T1000 (cell line): Measurements from ENCODE around the gene DCAF16.
"Not testable (repeated sequence)": the region's sequence is repeated elsewhere in the genome, so short reads cannot be mapped to it uniquely, and the experiment has no call there.

Experiments used
- DNase-seq: peaks from one replicate; lab custom pipeline; 2025; ENCODE audit warnings: mixed read lengths; lab: John Stamatoyannopoulos, UW

DCAF16 gene

GRCh38 chr4:17810260-17811077, at the start of gene DCAF16, which contains the start of gene NCAPG:
Gene DCAF16, minus strand, starts transcription at chr4:17810757. Its CDS starts 6,616 bp downstream, at chr4:17804141.
Gene NCAPG, plus strand, starts transcription at chr4:17810979. Its CDS starts 99 bp downstream, at chr4:17811078.
- peak; percentile 100 for DNase-seq

DNA sequence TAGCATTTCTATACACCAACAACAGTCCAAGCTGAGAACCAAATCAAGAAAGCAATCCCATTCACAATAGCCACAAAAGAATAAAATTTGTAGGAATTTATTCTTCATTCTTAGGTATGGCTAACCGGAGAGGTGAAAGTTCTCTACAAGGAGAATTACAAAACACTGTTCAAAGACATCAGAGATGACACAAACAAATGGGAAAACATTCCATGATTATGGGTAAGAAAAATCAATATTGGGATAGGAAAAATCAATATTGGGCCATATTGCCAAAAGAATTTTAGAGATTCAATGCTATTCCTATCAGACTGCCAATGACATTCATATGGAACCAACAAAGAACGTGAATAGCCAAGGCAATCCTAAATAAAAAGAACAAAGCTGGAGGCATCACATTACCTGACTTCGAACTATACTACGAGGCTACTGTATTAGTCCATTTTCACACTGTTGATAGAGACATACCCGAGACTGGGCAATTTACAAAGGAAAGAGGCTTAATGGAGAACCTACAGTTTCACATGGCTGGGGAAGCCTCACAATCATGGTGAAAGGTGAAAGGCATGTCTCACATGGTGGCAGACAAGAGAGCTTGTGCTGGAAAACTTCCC, 49.3 kb upstream of the DCAF16 start:
- DNase-seq, result no peak

DNA sequence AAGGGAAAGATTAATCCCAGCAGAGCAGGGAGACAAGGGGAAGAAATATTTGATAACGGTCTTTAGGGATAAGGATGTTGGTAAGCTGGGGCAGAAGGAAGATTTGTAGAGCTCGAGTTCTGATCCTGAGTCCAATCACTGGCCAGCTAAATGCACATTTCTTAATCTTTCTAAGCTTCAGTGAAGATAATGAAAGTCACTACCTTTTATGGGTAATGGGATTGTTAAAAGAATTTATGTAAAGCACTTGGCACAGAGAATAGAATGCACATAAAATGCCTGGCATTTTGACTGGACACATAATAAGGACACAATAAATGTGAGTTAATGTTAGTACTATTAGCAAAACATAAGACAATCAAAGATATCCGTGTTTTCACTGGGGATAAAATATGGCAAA, 43.5 kb upstream of the DCAF16 start:
- DNase-seq, result no peak

GRCh38 chr4:17851959-17852358, 41.4 kb upstream of the DCAF16 start:
- DNase-seq, result no peak

- DNase-seq, result not testable (repeated sequence)
Observed at GRCh38 chr4:17850295-17850694, 39.7 kb upstream of the DCAF16 start.

GRCh38 chr4:17846266-17846665, 35.7 kb upstream of the DCAF16 start:
- no peak for DNase-seq

GRCh38 chr4:17823871-17824669, 13.5 kb upstream of the DCAF16 start:
- DNase-seq, result no peak

DNA sequence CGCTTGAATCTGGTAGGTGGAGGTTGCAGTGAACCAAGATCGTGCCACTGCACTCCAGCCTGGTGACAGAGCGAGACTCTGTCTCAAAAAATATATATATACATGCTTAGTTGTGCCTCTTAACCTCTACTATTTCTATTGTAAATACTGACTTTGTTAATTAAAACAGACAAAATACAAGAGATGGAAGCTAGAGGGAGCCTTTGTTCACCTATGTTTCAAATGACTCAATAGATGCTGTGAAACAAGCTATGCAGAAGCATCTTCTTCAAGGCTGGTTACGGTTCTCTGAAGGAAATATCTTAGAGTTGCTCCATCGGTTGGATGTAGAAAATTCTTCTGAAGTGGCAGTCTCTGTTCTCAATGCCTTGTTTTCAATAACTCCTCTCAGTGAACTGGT, 6.5 kb upstream of the DCAF16 start:
- no peak for DNase-seq

GRCh38 chr4:17816142-17816541, 5.6 kb upstream of the DCAF16 start:
- no peak for DNase-seq

DNA sequence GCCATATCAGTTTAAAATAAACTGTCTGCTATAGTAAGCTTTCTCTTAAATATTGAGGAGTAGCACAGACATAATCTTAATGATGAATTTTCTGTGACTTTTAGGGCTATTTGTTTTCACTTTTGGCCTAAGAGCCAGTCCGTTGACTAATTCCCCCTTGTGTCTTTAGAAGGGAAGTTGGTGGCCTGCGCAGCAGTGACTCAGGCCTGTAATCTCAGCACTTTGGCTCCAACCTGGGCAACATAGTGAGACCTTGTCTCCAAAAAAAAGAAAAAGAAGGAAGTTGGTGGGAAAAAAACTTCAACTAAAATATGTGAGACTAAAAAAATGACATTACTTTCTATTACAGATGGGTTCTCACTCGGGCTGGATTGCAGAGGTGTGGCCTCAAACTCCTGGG, 3.6 kb upstream of the DCAF16 start:
- DNase-seq, result no peak

- DNase-seq, result no peak
Observed at GRCh38 chr4:17812801-17813200, 2.2 kb upstream of the DCAF16 start.

DNA sequence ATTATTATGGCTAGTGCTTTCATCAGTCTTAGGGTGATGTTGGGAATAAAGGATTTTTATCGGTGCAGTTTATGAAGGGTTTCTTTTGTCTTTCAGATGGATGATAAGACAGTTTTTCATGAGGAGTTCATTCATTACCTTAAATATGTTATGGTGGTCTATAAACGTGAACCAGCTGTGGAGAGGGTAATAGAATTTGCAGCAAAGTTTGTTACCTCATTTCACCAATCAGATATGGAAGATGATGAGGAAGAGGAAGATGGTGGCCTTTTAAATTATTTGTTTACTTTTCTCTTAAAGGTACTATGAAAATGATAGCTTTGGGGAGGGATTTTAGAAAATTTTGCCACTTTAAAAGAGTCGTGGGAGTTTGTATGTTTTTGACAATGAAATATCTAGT, 1.6 kb upstream of the DCAF16 start:
- no peak for DNase-seq

GRCh38 chr4:17811078-17811603, 584 bp upstream of the DCAF16 start:
- no peak for DNase-seq

DNA sequence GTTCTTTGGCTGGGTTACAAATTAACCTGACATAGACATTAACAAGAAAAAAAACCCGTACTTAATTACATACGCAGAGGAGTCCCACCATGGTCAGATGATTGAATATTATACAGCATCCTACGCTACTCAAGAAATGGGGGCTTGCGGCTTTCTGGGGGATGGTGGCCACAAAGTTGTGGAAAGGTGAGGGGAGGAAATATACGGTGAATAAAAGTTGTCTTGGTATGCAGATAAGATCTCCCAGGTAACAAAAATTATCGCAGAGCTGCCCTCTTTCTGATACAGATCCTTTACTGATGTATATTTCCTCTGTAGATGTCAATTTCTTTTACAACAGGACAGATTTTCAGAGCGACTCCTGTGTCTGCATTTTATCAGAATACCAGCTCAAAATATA, 890 bp downstream of the DCAF16 start:
- no peak for DNase-seq

DNA sequence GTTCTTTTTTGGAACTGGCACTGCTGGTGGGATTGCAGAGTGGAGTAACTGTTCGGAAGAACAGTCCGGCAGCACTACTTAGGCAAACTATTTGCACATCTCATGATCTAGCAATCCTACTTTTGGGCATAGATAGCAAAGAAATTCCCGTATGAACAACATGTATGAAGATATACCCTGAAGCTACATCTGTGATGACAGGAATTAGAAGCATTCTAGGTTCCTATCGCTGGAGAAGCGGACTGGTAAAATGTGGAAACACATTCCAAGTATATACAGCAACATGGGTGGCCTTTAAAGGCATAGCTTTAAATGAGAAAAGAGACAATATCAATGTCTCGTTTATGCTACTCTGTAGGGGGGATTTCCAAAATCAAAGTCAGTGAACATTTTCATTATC, 3.1 kb downstream of the DCAF16 start:
- no peak for DNase-seq

DNA sequence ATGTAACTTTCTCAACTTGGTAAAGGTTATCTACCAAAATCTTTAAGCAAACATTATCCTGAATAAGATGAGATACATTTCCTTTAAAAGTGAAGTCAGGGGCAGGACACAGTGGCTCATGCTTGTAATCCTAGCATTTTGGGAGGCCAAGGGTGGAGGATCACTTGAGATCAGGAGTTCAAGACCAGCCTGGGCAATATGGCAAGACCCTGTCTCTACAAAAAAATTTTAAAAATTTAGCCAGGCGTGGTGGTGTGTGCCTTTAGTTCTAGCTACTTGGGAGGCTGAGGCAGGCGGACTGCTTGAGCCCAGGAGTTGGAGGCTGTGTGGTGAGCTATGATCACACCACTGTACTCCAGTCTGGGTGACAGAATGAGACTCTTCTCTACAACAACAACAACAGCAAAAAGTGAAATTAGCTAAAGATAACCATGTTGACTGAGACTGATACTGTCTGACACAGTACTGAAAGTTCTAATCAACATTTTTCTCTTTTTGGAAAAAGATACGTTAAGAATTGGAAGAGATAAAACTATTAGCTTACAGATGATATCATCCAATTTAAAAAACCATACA, 4.9 kb downstream of the DCAF16 start:
- no peak for DNase-seq

DNA sequence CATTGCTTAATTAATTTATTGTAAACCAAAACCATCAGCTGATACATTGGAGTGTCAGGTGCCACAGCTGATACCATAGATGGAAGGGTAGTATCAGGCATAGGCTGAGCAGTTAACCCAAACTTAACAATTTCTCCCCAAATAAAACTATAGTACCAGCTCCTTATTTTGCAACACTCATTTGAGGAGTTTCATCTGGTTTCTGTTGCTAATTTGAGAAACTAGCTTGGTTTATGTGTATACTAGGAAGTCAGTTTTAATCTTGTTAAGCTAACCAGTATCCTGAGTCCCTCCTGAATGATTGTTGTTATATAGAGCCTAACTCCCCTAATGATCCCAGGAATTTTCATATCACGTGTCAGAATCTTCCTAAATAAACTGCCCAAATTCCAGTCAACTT, 12.7 kb downstream of the DCAF16 start:
- no peak for DNase-seq

- no peak for DNase-seq
Observed at GRCh38 chr4:17794730-17795129, 15.8 kb downstream of the DCAF16 start.

DNA sequence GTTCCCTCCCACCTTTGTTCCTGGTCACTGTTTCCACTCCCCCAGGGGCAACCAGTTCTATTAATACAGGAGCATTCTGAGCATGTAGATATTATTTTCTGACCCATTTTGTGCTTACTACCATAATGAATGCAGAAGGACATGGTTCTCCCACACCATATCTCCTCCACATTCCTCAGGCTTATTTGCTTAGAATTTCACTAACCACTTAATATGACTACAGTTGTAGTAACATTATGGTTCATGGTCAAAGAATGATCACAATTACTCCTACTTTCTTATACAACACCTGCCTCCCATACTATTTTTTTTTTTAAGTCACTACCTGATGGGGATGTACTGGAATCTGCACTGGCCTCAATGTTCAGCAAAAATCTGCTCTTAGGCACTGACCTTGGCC, 21.6 kb downstream of the DCAF16 start:
- no peak for DNase-seq

- no peak for DNase-seq
Observed at GRCh38 chr4:17787315-17787714, 23.2 kb downstream of the DCAF16 start.

GRCh38 chr4:17786567-17786966, 24.0 kb downstream of the DCAF16 start:
- no peak for DNase-seq

GRCh38 chr4:17785858-17786257, 24.7 kb downstream of the DCAF16 start:
- DNase-seq, result no peak
